Cardiac septum (tissue), 1 donor: ENCODE data around the gene LILRA1. TPM values are rescaled to one million over a fixed set of nuclear protein-coding genes. Genes with fewer than 3 reads are reported as not detected.
"Not testable (repeated sequence)": the region's sequence is repeated elsewhere in the genome, so short reads cannot be mapped to it uniquely, and the experiment has no call there.

ENCODE experiments used
- DNase-seq: peaks from one replicate; pipeline ENCODE4 v3.0.0-alpha.2; 2020; ENCODE audit warnings: low spot score
- intact Hi-C: fragments of 100-400 bp; cut with DNase I; formaldehyde crosslinking; loops from one replicate; pipeline ENCODE4 v1.14.0; 2022
- total RNA-seq: library from RNA; stranded (reverse); fragmentation: NEBNext Ultra II Directional; extraction: Animal tissue kit (Norgen Biotek cat#: 25700); gene quantifications from one replicate; pipeline ENCODE4 v1.2.1, GENCODE V29; 2021
- donor health status: DM: no; HTN: no; CAD: no.

LILRA1 gene
- total RNA-seq, 1 donor from 2014 or later: 0.51 TPM

DNA sequence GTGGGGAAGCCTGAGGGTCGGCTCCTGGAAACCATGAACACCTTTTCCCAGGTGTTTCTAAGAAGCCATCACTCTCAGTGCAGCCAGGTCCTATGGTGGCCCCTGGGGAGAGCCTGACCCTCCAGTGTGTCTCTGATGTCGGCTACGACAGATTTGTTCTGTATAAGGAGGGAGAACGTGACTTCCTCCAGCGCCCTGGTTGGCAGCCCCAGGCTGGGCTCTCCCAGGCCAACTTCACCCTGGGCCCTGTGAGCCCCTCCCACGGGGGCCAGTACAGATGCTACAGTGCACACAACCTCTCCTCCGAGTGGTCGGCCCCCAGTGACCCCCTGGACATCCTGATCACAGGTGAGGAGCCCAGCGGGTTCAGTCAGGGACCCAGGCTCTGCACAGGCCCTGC is 18.2 kb upstream of the LILRA1 start:
- DNase-seq: not testable (repeated sequence)
- intact Hi-C loops: loop anchor here (5.0 kb wide), 1 partner anchor 278 kb away; no protein-coding TSS in a partner anchor

DNA sequence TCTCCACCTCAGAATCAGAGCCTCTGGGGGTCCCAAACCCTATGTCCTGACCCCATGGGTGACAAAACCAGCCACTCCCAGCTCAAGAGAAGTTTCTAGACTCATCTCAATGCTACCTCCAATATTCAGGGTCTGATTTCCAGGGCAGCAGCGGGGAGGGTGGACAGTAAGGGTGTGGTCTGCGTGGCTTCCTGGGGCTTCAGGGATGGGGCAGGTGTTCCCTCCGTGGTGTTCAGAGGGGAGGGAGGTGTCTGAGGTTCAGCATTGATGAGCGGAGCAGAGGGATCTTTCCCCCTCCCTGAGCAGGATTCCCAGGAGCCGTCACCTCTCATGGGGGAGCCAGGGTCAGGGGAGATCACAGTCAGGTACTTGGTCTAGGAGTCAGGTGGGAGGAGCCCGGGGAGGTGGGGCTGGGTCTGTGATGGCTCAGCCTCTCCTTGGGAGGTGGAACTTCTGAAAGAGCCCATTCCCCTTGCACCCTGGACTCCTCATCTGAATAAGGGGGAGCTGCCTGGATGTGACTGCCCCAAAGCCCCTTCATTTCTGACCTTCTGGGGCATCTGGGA is 16.9 kb upstream of the LILRA1 start:
- intact Hi-C loops: loop anchor here (5.0 kb wide), 1 partner anchor 279 kb away; no protein-coding TSS in a partner anchor
- no peak for DNase-seq

DNA sequence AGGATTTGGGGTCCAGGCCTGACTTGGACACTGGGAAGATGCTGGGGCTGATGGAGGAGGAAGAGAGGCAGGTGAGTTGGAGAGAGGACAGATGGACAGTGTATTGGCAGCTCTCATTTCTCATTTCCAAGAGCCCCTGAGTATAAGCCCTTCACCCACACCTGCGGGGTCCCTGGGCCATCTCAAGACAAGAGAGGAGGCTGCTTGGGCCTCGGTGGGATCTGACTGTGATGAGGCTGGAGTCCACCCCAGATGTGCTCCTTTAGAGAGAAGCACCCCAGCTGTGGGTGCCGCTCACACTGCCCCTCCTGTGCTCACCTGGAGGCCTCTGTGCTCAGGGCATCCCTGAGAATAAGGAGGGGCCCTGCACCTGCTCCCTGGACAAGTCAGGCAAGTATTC is 16.1 kb upstream of the LILRA1 start:
- intact Hi-C loops: loop anchor here (5.0 kb wide), 1 partner anchor 280 kb away; no protein-coding TSS in a partner anchor
- DNase-seq: no peak

DNA sequence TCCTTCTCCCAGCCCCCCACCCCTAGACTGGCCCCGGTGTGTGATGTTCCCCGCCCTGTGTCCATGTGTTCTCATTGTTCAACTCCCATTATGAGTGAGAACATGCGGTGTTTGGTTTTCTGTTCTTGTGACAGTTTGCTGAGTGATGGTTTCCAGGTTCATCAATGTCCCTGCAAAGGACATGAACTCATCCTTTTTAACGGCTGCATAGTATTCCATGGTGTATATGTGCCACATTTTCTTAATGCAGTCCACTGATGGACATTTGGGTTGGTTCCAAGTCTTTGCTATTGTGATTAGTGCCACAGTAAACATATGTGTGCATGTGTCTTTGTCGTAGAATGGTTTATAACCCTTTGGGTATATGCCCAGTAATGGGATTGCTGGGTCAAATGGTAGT is 15.2 kb upstream of the LILRA1 start:
- intact Hi-C loops: loop anchor here (5.0 kb wide), 1 partner anchor 281 kb away; no protein-coding TSS in a partner anchor
- not testable (repeated sequence) for DNase-seq

DNA sequence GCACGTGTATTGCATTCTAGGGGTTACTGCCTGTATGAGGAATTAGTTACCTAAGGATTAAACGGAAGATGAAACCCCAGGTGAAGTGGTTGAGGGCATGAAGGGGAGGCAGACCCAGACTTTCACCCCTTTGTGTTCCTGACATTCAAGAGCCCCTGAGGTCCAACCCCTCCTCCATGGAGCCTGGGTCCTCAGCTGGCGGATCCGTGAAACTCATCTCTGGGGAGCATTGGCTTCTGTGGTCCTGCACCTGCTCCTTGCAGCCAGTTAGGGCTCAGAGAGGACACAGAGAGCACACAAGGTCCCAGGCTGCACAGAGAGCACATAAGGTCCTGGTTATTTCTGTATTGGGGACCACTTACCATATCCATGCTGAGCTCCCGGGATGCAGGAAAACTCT is 7.0 kb upstream of the LILRA1 start:
- DNase-seq: no peak
- intact Hi-C loops: no loop called here

DNA sequence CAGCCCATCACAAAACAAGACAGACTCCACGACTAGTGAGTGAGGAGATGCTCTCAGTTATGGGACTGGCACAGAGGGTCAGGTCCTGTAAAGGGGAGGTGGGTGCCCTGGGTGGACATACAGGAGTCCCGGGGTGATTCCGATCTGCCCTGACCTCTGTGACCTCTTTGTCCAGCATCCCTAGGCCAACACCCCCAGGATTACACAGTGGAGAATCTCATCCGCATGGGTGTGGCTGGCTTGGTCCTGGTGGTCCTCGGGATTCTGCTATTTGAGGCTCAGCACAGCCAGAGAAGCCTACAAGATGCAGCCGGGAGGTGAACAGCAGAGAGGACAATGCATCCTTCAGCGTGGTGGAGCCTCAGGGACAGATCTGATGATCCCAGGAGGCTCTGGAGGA is 6.4 kb upstream of the LILRA1 start:
- intact Hi-C loops: no loop called here
- no peak for DNase-seq

DNA sequence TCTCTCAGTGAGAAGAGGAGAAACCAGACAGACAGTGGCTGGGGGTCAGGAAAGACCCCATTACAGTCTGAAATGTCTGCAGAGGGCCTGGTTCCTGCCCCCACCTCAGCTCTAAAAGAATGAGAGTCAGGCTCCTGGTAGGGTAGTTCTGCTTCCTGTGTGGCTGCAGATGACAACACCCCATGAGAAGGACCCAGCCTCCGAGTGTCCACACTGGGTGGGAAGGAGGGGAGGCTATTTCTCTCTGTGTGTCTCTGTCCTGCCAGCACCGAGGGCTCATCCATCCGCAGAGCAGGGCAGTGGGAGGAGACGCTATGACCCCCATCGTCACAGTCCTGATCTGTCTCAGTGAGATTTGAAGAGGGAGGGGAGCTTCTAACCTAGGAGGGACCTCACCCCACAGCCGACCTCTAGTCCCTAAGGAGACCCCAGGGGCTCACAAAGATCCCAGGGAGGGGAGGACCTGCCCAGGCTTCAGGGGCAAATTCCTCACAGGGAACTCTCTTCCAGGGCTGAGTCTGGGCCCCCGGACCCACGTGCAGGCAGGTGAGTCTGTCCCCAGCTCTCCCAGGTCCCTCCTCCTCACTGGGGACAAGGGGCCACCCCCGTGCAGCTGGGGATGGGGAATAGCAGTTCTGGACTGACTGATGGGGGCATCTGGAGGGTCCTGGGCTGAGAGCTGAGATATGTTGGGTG is 647 bp downstream of the LILRA1 start:
- intact Hi-C loops, DNase-seq: not testable (repeated sequence)

DNA sequence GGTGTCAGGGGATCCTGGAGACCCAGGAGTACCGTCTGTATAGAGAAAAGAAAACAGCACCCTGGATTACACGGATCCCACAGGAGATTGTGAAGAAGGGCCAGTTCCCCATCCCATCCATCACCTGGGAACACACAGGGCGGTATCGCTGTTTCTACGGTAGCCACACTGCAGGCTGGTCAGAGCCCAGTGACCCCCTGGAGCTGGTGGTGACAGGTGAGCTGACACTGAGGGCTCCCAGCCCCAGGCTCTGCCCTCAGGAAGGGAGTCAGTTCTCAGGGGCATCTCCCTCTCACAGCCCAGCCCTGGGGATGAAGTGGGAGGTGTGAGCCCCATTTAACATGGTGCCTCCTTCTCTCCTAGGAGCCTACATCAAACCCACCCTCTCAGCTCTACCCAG is 1.3 kb downstream of the LILRA1 start:
- no peak for DNase-seq
- intact Hi-C loops: no loop called here

DNA sequence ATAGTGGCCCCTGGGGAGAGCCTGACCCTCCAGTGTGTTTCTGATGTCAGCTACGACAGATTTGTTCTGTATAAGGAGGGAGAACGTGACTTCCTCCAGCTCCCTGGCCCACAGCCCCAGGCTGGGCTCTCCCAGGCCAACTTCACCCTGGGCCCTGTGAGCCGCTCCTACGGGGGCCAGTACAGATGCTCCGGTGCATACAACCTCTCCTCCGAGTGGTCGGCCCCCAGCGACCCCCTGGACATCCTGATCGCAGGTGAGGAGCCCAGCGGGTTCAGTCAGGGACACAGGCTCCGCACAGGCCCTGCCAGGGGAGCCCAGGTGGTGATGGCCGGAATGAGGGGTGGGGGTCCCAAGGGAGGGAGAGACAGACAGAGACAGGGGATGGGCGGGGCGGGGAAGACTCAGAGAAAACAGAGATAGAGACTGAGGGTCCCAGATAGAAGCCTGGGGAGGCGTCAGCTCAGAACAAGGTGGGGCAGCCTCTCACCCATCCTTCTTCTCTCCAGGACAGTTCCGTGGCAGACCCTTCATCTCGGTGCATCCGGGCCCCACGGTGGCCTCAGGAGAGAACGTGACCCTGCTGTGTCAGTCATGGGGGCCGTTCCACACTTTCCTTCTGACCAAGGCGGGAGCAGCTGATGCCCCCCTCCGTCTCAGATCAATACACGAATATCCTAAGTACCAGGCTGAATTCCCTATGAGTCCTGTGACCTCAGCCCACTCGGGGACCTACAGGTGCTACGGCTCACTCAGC is 2.4 kb downstream of the LILRA1 start:
- intact Hi-C loops, DNase-seq: not testable (repeated sequence)

DNA sequence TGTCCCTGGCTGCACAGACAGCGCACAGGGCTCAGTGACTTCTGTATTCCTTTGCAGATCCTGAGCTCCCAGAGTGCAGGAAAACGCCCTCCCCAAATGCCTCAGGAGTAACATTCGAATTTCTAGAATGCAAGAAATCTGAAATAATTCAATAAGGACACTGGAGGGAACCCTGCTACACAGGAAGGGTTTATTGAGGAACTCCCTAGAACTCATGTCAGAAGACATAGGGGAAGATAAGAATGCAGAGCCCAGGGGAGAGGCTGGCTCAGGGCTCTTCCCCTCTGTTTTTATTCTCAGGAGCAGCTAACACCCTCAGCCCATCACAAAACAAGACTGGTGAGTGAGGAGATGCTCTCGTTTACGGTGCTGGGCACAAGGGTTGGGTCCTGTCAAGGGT is 6.8 kb downstream of the LILRA1 start:
- intact Hi-C loops: no loop called here
- no peak for DNase-seq

DNA sequence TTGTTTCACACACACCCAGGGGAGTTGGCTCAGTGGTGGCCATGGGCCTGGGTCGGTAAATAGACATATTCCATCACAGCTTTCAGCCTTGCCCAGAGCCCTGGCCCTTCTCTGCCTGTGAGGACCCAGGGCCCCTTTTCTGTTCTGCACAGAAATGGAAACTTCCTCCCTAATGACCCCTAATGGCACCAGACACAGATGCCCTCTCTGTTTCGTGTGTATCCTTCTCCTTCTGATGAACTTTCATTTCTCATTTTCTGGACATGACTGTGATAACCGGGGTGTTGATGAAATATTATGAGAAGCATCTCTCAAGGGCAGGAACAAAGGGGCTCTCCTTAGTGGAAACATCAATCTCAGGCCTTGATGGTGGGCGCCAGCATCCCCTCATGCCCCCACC is 12.8 kb downstream of the LILRA1 start:
- DNase-seq: no peak
- intact Hi-C loops: no loop called here

DNA sequence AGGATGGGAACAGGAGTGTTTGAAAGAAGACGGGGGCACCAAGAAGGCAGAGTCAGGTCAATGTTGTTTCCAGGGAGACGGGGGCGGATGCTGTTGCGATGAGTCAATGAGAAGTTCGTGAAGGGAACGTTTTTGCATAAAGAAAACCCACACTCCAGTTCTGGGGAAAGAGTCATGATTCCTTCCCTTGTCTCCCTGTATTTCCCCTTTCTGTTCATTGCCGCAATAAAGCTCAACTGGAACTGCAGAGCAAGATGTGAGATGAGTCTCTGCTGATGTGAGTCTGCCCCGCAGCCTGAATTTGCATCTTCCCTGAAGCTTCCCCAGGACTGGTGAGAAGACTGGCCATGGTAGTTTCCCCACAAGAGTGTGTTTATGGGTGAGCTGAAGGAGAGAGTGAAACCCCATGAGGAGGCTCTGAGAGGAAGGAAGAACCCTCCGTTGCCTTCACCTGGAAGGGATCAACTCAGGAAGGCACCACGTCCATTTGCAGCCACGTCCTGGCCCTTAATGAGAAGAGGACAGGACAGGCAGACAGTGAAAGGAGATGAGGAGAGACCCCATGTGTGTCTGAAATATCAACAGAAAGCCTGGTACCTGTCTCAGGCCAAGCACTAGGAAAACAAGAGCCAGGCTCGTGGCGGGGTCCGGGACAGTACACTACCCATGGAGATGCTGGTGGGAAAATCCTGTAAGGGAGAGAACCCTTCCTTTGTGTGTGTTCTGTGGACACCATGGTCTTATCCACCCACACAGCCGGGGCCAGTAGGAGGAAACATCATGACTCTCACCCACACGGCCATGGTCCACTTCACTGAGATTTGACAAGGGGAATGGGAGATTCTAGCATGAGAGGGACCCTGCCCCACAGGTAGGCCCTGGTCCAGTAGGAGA is 13.7 kb downstream of the LILRA1 start:
- DNase-seq: no peak
- intact Hi-C loops: no loop called here

DNA sequence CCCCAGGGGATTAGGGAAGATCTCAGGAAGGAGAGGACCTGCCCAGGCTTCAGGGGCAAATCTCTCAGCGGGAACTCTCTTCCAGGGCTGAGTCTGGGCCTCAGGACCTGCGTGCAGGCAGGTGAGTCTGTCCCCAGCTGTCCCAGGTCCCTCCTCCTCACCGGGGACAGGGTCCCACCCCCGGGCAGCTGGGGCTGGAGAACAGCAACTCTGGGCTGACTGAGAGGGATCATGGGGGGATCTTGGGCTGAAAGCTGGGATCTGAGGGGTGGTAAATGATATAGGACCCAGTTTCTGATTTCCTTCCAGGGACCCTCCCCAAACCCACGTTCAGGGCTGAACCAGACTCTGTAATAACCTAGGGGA is 14.3 kb downstream of the LILRA1 start:
- intact Hi-C loops: no loop called here
- no peak for DNase-seq

DNA sequence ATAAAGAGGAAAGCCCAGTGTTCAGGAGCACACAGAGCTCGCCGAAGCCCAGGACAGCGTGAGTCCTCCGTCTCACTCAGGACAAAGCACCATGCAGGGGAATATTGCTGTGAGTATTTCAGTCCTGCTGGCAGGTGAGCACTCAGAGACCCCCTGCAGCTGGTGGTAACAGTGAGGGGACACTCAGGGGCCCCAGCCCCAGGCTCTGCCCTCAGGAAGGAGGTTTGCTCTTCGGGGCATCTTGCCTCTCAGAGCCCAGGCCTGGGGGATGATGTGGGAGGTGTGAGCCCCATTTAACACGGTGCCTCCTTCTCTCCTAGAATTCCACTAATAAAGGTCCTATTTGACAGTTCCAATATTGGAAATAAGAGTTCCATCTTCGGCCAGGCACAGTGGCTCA is 14.8 kb downstream of the LILRA1 start:
- DNase-seq: no peak
- intact Hi-C loops: no loop called here

DNA sequence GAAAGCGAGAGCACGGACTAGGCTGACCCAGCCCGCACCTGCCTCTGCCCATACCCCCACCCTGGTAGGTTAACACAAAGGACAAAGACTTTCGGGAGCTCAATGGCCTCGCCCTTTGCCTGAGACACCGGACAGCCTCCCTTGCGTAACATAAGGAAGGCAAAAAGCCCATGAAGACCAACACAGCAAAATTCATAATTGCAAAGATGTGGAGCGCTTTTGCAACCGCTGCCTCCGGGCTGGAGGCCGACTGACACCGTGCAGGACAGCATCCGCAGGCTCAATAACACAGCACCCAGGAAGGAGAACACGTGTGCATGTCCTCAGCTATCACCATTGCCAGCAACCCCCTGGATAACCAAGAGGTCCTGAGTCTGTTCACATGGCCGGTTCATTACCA is 15.4 kb downstream of the LILRA1 start:
- no peak for DNase-seq
- intact Hi-C loops: no loop called here

DNA sequence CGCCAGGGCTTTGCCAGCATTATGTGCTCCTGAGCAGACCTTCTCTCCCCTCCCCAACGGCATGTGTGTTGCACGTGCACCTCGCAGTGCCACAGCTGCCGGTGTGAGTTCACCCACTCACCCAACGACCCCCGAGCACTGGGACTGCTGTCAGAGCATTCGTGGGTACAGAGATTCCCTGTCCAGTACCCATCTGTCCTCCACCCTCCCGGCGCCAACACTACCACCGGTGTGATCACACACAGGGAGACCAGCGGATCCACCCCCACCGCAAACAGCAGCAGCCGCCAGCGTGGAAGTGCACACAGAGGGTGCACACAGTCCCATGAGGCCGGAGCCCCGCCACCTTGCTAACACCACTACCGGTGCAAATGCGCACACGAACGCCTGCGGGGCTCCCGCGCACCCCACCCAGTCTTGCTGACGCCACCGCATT is 15.9 kb downstream of the LILRA1 start:
- intact Hi-C loops: no loop called here
- DNase-seq: no peak

DNA sequence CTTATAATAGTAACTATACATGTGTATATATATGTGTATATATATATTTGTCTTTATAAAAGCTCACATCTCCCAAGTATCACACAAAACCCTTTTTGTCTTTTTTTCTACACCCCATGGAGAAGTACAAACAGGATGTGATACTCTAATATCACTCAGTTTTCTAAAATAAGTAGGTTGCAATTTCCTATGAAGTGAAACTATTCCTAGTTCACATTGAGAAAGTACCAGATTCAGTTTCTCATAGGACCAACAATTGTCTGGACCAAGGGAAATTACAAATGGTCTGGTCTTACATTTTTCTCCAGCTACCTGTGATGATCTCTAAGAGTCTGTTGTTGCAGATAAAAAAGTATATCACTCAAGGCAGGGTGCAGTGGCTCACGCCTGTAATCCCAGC is 19.0 kb downstream of the LILRA1 start:
- no peak for DNase-seq
- intact Hi-C loops: no loop called here

DNA sequence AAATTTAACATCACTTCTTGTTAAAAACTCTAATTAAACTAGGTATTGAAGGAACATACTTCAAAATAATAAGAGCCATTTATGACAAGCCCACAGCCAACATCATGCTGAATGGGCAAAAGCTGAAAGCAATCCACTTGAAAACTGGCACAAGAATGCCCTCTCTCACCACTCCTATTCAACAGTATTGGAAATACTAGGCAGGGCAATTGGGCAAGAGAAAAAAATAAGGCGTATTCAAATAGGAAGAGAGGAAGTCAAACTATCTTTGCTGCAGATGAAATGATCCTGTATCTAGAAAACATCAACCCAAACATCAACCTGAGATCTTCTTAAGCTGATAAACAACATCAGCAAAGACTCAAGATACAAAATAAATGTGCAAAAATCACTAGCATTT is 21.3 kb downstream of the LILRA1 start:
- DNase-seq: no peak
- intact Hi-C loops: no loop called here

DNA sequence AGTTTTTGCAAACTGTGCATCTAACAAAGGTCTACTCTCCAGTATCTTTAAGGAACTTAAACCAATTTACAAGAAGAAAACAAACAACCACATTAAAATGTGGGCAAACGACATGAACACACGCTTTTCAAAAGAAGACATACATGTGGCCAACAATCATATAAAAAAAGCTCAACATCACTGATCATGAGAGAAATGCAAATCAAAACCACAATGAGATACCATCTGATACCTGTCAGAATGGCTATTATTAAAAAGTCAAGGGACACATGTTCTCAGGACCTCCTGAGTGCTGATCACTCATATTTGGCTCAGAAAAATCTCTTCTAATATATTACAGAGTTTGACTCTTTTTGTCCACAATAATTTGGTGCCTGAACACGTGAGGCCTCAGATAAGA is 22.6 kb downstream of the LILRA1 start:
- intact Hi-C loops: no loop called here

More for the DNA sequence above, 22.6 kb downstream of the LILRA1 start:
- no peak for DNase-seq
